Endodermal cell (in vitro differentiated cells): Measurements from ENCODE around the gene ZYG11B. TPM values are rescaled to one million over a fixed set of nuclear protein-coding genes. Genes with fewer than 3 reads are reported as not detected.
"Not testable (repeated sequence)": the region's sequence is repeated elsewhere in the genome, so short reads cannot be mapped to it uniquely, and the experiment has no call there.

ENCODE experiments used
- DNase-seq: peaks from one replicate; pipeline ENCODE4 v3.0.0-alpha.2; 2017
- H3K27ac ChIP-seq: 2 replicates; pipeline ENCODE4 v1.5.1; 2013; ENCODE audit warnings: mild to moderate bottlenecking, low read depth, low read length, moderate library complexity
- H3K27me3 ChIP-seq: 2 replicates; pipeline ENCODE4 v1.6.1; 2013; ENCODE audit warnings: mild to moderate bottlenecking, low read length, moderate library complexity; ENCODE audit not compliant: insufficient read depth, control insufficient read depth, poor library complexity, severe bottlenecking
- H3K36me3 ChIP-seq: 2 replicates; pipeline ENCODE4 v1.7.0; 2013; ENCODE audit warnings: mild to moderate bottlenecking, low read length, moderate library complexity; ENCODE audit not compliant: control insufficient read depth, insufficient read depth
- H3K4me1 ChIP-seq: one replicate; pipeline ENCODE4 v1.7.0; 2013; ENCODE audit warnings: low read length; ENCODE audit not compliant: control insufficient read depth, insufficient read depth
- H3K4me3 ChIP-seq: 2 replicates; pipeline ENCODE4 v1.5.1; 2013; ENCODE audit warnings: mild to moderate bottlenecking, low read length, moderate library complexity
- H3K9ac ChIP-seq: 2 replicates; pipeline ENCODE4 v1.6.1; 2013; ENCODE audit warnings: mild to moderate bottlenecking, low read length, moderate library complexity; ENCODE audit not compliant: poor library complexity, severe bottlenecking; ENCODE audit errors: extremely low read depth
- H3K9me3 ChIP-seq: 2 replicates; pipeline ENCODE4 v1.6.1; 2013; ENCODE audit warnings: mild to moderate bottlenecking, low read length, moderate library complexity; ENCODE audit not compliant: control insufficient read depth
- H3K27ac Mint-ChIP-seq: 2 replicates; pipeline ENCODE4 v1.8.0; 2020; ENCODE audit warnings: mixed read lengths
- H3K27me3 Mint-ChIP-seq: 2 replicates; pipeline ENCODE4 v1.8.0; 2021; ENCODE audit warnings: mild to moderate bottlenecking, mixed read lengths; ENCODE audit not compliant: insufficient read depth
- H3K36me3 Mint-ChIP-seq: 2 replicates; pipeline ENCODE4 v1.8.0; 2020; ENCODE audit warnings: low read depth, mixed read lengths
- H3K4me1 Mint-ChIP-seq: 2 replicates; pipeline ENCODE4 v1.8.0; 2020; ENCODE audit warnings: mixed read lengths
- H3K4me3 Mint-ChIP-seq: 2 replicates; pipeline ENCODE4 v1.8.0; 2020; ENCODE audit warnings: mild to moderate bottlenecking, moderate library complexity, mixed read lengths
- H3K9me3 Mint-ChIP-seq: 2 replicates; pipeline ENCODE4 v1.8.0; 2020; ENCODE audit warnings: mild to moderate bottlenecking, mixed read lengths
- CTCF ChIP-seq: fragments of 200-600 bp; sonication (generic); conservative IDR thresholded peaks from 2 replicates; pipeline ENCODE4 v1.5.0; 2021; ENCODE audit warnings: antibody characterized with exemption, mild to moderate bottlenecking
- WGBS, 2 experiments: methylation state at CpG; one replicate each; pipeline versions ENCODE4 v1.1.5 to v1.1.7; 2013; ENCODE audit warnings: missing lambda C conversion rate in 2 of 2, mixed read lengths in 1 of 2; ENCODE audit not compliant: insufficient coverage in 1 of 2, insufficient read length in 1 of 2; 5-methylcytosine and 5-hydroxymethylcytosine counted together
- total RNA-seq, 2 donors: library from RNA; stranded (reverse); fragmentation: NEBNext Ultra II Directional in 1 of 2; extraction: Animal tissue kit (Norgen Biotek cat#: 25700) in 1 of 2; gene quantifications; 2 replicates in 1 of 2; 3 replicates in 1 of 2; pipeline ENCODE4 v1.2.1, GENCODE V29; 2021

Gene ZYG11B
- total RNA-seq, 2 donors from 2014 or later = 24.8 to 30.2 TPM

DNA sequence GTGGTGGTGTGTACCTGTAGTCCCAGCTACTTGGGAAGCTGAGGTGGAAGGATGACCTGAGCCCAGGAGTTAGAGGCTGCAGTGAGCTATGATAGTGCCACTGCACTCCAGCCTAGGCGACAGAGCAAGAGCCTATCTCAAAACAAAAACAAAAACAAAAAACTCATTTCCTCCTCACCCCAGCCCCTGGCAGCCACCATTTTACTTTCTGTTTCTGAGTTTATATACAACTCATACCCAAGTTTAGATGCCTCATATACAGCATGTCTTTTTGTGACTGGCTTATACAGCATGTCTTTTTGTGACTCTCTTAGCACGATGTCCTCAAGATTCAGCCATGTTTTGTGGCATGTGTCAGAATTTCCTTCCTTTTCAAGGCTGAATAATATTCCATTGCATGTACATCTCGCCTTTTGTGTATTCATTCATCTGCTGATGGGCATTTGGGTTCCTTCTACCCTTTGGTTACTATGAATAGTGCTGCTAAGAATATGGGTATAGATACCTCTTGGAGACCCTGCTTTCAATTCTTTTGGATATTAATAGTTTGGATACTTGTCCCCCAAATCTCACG lies 42.8 kb upstream of the ZYG11B start:
- no peak for TF ChIP-seq CTCF
- 95 to 100% methylated on average over 2 to 4 of the region's 4 CpGs for WGBS, 2 experiments
- Mint-ChIP-seq H3K4me1 (peaks cover 13% of the 10 kb centered on the region), H3K27me3 (no peaks in the 10 kb centered on the region), H3K9me3 (peaks cover 3% of the 10 kb centered on the region), H3K4me3 (no peak overlapping the region), H3K27ac (no peak overlapping the region), H3K36me3 (peaks cover 21% of the 10 kb centered on the region)
- no peak overlapping the region for H3K27ac ChIP-seq
- no peak overlapping the region for H3K9ac ChIP-seq
- H3K4me3 ChIP-seq = no peak overlapping the region
- peaks cover 7% of the 10 kb centered on the region for H3K4me1 ChIP-seq
- DNase-seq = no peak
- H3K9me3 ChIP-seq = peaks cover 7% of the 10 kb centered on the region
- H3K36me3 ChIP-seq = peaks cover 34% of the 10 kb centered on the region
- H3K27me3 ChIP-seq = no peaks in the 10 kb centered on the region

DNA sequence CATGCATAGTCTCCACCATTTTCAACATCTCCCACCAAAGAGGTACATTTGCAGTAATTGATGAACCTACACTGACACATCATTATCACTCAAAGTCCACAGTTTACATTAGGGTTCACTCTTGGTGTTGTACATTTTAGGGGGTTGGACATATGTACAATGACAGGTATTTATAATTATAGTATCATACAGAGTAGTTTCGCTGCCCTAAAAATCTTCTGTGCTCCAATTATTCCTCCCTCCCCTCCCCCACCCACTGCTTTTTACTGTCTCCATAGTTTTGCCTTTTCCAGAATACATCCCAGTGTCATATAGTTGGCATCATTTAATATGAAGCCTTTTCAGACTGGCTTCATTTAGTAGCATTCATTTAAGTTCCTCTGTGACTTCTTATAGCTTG lies 41.7 kb upstream of the ZYG11B start:
- no peak overlapping the region for H3K4me3 ChIP-seq
- Mint-ChIP-seq H3K27me3 (no peaks in the 10 kb centered on the region), H3K27ac (no peak overlapping the region), H3K4me3 (no peak overlapping the region), H3K36me3 (peaks cover 26% of the 10 kb centered on the region), H3K9me3 (peaks cover 3% of the 10 kb centered on the region), H3K4me1 (peaks cover 4% of the 10 kb centered on the region)
- TF ChIP-seq CTCF = no peak
- no peak for DNase-seq
- H3K9ac ChIP-seq = no peak overlapping the region
- WGBS, 2 experiments = 83% methylated on average over 1 of the region's 1 CpG
- no peaks in the 10 kb centered on the region for H3K27me3 ChIP-seq
- H3K4me1 ChIP-seq = peaks cover under 1% of the 10 kb centered on the region
- no peak overlapping the region for H3K27ac ChIP-seq
- peaks cover 7% of the 10 kb centered on the region for H3K9me3 ChIP-seq
- peaks cover 37% of the 10 kb centered on the region for H3K36me3 ChIP-seq

- peaks cover 50% of the 10 kb centered on the region for H3K36me3 ChIP-seq
- WGBS, 2 experiments = 56 to 58% methylated on average over 7 to 17 of the region's 17 CpGs
- H3K9ac ChIP-seq, H3K9me3 Mint-ChIP-seq, H3K4me3 ChIP-seq, H3K27me3 Mint-ChIP-seq, H3K4me1 Mint-ChIP-seq, H3K27me3 ChIP-seq, H3K4me1 ChIP-seq, H3K27ac ChIP-seq, H3K9me3 ChIP-seq, H3K27ac Mint-ChIP-seq, H3K4me3 Mint-ChIP-seq: not testable (repeated sequence)
- peak; percentile 93 for TF ChIP-seq CTCF
- DNase-seq = peak; percentile 86
- H3K36me3 Mint-ChIP-seq = peaks cover 34% of the 10 kb centered on the region
These were observed 39.9 kb upstream of the ZYG11B start for GRCh38 chr1:52686261-52686751.
